ENCODE data around the gene INTS13. TPM values are rescaled to one million over a fixed set of nuclear protein-coding genes. Genes with fewer than 3 reads are reported as not detected.
A peak's percentile ranks its signal among the peaks of the same experiment; 100 is the strongest.

INTS13 gene
- total and polyA plus RNA-seq, 8 donors = 16.9 to 29.6 (median 21.1) TPM

GRCh38 chr12:26978801-26979200 is 41.0 kb upstream of the INTS13 start:
- TF ChIP-seq POLR2A (IDR thresholded peaks at IDR 0.05) (no peak), CTCF (IDR thresholded peaks at IDR 0.05) (no peak), EP300 (IDR thresholded peaks at IDR 0.05) (no peak), POLR2AphosphoS5 (IDR thresholded peaks at IDR 0.05) (no peak)
- WGBS, 5 donors = 90 to 97% (median 96%) methylated on average over 1 of the region's 1 CpG
- DNase-seq = no peak
- Histone ChIP-seq H3K9me3 (no peaks in the 10 kb centered on the region), H3K27me3 (no peaks in the 10 kb centered on the region), H3K4me3 (no peak overlapping the region), H3K36me3 (peaks cover 10 to 85% (median 79%) of the 10 kb centered on the region in 4 donors), H3K27ac (no peak overlapping the region), H3K4me1 (no peaks in the 10 kb centered on the region)
- intact Hi-C loops (cut with DNase I; ENCODE audit: low total_unique reads) = no loop called here

GRCh38 chr12:26976687-26977086 is 38.9 kb upstream of the INTS13 start:
- intact Hi-C loops (cut with DNase I; ENCODE audit: low total_unique reads) = no loop called here
- Histone ChIP-seq H3K4me3 (no peak overlapping the region), H3K4me1 (no peaks in the 10 kb centered on the region), H3K9me3 (no peaks in the 10 kb centered on the region), H3K27me3 (no peaks in the 10 kb centered on the region), H3K27ac (no peak overlapping the region), H3K36me3 (peaks cover 13 to 91% (median 78%) of the 10 kb centered on the region in 4 donors)
- no peak for TF ChIP-seq EP300 (IDR thresholded peaks at IDR 0.05)
- no peak for TF ChIP-seq POLR2A (IDR thresholded peaks at IDR 0.05)
- no peak for TF ChIP-seq POLR2AphosphoS5 (IDR thresholded peaks at IDR 0.05)
- no peak for TF ChIP-seq CTCF (IDR thresholded peaks at IDR 0.05)
- WGBS, 5 donors = 81 to 95% (median 88%) methylated on average over 2 of the region's 2 CpGs
- DNase-seq = no peak

- DNase-seq = peak in 1 of 2 donors; percentile 23
- Histone ChIP-seq H3K4me3 (no peak overlapping the region), H3K4me1 (no peaks in the 10 kb centered on the region), H3K36me3 (peaks cover 9 to 90% (median 83%) of the 10 kb centered on the region in 4 donors), H3K27ac (no peak overlapping the region), H3K9me3 (no peaks in the 10 kb centered on the region), H3K27me3 (no peaks in the 10 kb centered on the region)
- intact Hi-C loops (cut with DNase I; ENCODE audit: low total_unique reads) = no loop called here
- WGBS, 5 donors = 67 to 82% (median 76%) methylated on average over 2 of the region's 2 CpGs
- TF ChIP-seq POLR2AphosphoS5 (IDR thresholded peaks at IDR 0.05) (no peak), CTCF (IDR thresholded peaks at IDR 0.05) (no peak), EP300 (IDR thresholded peaks at IDR 0.05) (no peak), POLR2A (IDR thresholded peaks at IDR 0.05) (no peak)
These were observed 34.2 kb upstream of the INTS13 start for GRCh38 chr12:26971963-26972362.

- Histone ChIP-seq H3K36me3 (peaks cover 9 to 84% (median 77%) of the 10 kb centered on the region in 4 donors), H3K27ac (no peak overlapping the region), H3K4me3 (no peak overlapping the region), H3K9me3 (no peaks in the 10 kb centered on the region), H3K27me3 (no peaks in the 10 kb centered on the region), H3K4me1 (no peaks in the 10 kb centered on the region)
- no peak for DNase-seq
- WGBS, 5 donors = 96 to 100% (median 98%) methylated on average over 2 of the region's 2 CpGs
- intact Hi-C loops (cut with DNase I; ENCODE audit: low total_unique reads) = no loop called here
- TF ChIP-seq POLR2AphosphoS5 (IDR thresholded peaks at IDR 0.05) = no peak
- no peak for TF ChIP-seq CTCF (IDR thresholded peaks at IDR 0.05)
- TF ChIP-seq POLR2A (IDR thresholded peaks at IDR 0.05) = no peak
- no peak for TF ChIP-seq EP300 (IDR thresholded peaks at IDR 0.05)
These were observed 32.4 kb upstream of the INTS13 start for GRCh38 chr12:26970136-26970535.
